ENCODE data around the gene LAMA3.

Gene LAMA3

DNA sequence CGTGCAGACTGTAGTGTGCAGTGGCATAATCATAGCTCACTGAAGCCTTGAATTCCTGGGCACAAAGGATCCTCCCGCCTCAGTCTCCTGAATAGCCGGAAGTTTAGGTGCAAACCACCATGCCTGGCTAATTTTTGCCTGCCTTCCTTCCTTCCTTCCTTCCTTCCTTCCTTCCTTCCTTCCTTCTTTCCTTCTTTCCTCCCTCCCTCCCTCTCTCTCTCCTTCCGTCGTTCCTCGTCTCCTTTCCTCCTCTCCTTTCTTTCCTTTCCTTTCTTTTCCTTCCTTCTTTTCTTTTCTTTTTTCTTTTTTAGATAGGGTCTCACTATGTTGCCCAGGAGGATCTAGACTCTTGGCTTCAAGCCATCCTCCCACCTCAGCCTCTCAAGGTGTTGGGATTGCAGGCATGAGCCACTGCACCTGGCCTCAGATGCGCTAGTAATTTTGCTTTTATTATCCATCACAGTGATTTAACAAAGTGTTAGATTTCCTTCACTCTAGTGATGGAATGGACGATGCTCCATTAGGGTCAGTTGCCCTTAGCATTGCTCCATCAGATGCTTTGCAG is 20.0 kb upstream of the LAMA3 start:
- DNase-seq: no peak

DNA sequence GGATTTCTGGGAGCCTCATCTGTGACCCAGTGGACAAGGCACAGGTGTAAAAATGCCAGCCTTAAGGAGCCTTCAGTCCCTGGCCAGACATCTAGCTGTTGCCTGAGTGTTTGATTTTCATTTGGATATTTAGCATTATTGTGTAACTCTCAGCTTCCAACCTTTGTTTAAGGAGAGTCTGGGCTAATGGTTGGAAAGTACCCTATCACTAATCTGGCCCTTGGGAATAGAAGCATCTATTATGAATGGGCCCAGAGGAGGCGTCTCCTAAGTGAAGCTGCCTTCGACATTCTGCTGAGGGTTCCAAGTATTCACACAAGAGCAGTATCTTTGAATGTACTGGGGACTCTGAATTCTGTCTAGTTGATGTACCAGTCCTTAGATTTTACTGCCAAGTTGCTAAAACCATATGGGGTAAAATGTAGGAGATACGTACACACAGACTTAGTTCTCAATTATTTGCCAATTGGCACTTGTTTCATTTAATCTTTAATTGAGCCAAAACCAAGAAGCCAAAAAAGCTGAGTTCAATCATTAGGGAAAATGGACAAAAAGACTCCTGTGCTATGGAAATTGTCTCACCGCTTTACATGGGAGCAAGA is 19.3 kb upstream of the LAMA3 start:
- DNase-seq: no peak

DNA sequence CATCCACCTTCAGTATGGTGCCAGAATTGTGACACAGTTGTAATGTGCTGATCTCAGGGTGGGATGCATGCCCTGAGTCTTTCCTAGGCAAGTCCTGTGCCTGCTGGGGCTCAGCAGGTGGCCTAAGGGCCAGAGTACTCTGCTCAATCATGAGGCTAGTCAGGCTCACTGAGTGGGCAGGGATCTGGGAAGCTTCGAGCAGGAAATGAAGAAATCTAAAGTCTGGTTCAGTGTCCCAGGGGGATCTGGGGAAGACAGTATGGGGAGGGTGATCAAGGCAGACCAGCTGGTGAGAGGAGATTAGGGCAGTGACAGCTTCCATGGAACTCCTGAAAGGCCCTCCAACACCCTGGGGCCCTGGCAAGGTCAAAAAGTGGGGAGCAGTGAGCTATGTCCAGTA is 17.7 kb upstream of the LAMA3 start:
- DNase-seq: no peak

DNA sequence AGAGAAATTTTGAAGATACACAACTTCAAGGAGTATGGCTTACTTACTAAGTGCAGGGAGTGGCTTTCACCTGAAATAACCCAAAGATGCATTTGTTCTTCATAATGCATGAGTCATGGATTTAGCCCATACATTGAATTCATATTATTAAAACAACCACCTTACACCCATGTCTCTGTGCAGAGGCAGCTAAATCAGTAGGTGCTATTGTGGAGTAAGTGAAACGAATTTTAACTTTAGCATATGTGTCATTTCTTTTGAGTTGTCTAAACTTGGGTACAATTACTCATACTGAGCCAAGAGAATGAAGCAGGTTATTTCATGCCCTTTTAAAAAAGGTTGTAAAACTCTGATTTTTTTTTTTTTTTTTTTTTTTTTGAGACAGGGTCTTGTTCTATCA is 15.5 kb upstream of the LAMA3 start:
- no peak for DNase-seq

DNA sequence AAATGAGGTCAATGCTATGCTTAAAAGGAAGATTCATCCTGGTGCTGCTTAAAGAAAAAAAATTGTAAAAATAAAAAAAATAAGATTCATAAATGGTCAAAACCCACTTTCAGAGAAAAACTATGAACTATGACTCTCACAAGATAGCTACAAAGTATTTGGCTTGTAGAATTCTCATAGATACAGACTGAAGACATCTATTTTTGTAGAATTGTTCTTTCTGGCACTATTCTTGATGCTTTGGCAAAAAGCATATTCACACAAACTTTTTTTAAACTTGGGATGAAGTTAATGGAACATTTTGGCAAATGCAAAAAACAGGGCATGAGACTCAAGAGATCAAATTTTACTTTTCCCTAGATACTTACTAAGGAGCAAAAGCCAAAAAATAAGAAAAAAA is 14.0 kb upstream of the LAMA3 start:
- DNase-seq: no peak

DNA sequence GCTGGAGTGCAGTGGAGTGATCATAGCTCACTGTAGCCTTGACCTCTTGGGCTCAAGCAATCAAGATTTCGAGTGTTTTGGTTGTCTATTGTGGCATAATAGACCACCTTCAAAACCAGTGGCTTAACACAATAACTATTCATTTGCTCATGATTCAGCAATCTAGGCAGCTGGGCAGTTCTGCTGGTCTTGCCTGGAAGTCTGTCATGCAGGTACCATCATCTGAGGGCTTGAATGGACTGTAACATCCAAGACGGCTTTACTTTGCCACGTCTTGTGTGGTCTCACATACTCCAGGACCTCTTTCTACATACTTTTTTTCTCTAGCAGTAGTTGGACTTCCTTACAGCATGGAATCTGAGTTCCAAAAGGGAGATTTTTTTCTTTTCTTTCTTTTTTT is 13.4 kb upstream of the LAMA3 start:
- DNase-seq: no peak

DNA sequence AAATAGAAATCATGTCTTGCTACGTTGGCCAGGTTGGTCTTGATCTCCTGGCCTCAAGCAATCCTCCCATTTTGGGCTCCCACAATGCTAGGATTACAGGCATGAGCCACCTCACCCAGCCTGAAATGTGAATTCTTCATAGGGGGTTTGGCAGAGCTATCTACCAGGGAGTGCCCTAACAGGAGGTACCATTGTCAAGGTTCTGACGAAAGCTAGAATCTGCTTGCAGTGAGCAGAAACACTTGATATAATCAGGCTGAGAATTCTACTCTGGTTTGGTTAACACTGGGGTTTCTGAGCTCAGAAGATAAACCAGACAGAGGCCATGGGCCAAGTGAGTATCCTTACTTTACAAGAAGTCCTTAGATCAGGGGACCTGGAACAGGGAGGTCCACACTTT is 7.2 kb upstream of the LAMA3 start:
- DNase-seq: no peak

DNA sequence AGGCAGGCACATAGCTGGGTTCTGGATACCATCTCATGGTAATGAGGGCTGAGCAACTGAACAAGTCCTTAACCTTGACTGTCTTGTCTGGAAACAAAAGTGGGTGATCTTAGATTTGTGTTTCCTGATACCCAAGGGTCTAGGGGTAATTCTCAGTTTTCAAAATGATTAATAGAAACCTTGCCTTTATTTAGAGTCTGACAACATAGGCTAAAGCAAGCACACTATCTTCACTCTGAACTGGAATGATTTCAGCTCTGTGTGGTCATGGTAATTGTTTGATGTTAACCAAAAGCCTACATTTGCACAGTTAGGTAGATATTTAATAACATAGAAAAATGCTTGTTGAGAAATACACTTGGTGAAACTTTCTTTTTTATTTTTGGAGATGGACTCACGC is 6.8 kb upstream of the LAMA3 start:
- no peak for DNase-seq

DNA sequence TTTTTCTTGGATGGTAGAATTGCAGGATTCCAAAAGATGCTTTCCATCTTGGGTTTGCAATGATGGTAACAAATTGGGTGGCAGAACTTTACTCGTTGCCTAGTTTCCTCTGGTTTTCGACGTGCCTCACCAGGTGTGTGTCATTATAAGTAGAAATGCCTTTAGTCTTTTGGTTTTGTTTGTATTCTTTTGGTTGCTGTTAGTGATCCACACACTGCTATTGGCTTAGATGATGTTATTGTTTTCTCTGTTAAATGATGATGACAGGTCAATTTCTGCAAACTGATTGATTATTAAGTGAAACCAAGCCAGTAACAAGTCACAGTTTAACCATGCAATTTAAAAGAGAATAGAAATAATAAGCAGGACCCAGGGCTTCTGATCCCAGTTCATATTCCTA is 6.1 kb upstream of the LAMA3 start:
- no peak for DNase-seq

DNA sequence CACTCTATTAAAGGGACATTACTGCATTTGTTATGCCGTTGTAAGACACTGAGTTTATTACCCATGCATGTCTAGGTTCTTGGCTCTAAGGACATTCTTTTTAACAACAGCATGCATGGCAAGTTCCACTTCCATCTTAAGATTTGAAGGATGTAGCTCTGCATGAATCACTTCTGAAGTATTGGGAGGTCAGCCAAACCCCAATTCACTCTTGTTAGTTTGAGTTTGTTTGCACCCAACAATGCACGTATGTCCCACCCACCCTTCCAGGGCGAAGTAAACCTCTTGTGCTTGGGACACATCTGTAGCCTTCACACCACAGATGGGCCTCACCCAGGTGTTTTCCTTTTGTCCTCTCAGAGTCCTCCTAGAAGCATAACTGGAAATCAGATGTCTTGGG is 5.6 kb upstream of the LAMA3 start:
- no peak for DNase-seq

DNA sequence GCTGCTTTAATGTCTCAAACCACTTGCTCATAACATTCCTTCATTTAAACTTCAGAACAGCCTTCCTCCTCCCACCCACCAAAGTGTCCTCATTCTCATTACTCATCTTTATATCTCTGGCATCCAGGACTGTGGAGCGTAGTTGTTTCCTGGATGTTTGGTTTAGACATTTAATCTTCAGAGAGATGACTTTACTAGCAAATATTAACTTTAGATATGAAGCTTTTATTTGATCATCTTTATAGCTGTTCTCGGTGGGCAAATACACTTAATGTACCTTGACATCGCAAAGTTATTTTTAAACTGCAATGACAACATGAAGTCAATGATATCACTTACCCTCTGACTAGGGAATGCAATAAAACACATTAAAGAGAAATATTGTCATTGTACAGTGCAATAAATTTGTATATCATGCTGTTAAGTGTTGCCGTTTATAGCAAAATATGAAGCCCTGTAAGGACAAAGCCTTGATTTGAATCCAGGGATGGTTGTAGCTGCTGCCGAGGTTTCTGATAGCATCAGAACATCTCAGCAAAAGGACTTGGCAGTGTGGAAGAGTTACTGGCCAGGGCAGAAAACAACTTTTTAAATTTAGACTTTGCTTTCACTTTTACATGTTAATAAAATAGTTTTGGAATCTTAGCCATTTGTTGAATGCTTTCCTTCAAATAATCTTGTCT is 4.6 kb upstream of the LAMA3 start:
- DNase-seq: no peak

DNA sequence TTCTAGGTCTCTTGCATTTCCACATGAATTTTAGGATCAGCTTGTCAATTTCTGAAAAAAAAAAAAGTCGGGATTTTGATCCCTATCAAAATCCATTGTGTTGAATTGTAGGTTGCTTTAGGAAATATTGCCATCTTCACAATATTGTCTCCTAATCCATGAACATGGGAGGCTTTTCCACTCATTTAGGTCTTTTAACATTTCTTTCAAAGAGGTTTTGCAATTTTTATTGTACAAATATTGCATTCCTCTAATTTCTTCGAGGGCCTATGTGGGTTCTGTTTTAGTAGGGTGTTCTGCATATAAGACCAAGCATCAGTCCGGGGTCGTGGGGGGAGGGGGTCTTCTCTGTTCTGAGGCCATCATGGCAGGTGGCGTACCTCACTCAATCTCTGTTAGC is 725 bp upstream of the LAMA3 start:
- DNase-seq: no peak

DNA sequence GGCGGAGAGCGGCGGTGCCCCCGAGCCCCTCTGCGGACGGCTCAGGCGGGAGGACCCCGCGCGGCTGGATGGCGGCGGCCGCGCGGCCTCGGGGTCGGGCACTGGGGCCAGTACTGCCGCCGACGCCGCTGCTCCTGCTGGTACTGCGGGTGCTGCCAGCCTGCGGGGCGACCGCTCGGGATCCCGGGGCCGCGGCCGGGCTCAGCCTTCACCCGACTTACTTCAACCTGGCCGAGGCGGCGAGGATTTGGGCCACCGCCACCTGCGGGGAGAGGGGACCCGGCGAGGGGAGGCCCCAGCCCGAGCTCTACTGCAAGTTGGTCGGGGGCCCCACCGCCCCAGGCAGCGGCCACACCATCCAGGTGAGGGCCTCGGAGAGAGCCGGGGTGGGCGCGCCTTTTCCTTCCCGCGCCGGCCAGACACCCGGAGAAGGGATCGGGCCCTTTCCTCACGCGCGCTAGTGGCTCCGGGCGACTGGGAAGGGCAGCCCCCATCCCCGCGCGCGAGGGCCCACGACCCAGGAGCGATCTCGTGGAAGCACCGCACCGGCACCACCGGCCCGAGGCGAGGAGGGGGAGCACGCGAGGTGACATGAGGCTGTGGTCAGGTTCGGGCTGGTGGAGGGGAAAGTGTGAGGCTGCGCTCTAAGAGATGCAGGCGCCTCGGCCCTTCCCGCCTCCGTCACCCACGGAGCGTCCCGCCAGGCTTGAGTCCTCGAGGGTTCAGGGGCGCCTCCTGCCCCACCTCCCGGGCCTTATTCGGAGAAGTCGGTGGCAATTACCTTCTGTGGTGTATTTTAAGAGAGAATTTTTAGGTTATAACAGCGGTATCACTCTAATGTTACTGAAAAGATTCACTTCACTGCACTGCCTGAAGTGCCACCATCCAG is 607 bp downstream of the LAMA3 start:
- no peak for DNase-seq

DNA sequence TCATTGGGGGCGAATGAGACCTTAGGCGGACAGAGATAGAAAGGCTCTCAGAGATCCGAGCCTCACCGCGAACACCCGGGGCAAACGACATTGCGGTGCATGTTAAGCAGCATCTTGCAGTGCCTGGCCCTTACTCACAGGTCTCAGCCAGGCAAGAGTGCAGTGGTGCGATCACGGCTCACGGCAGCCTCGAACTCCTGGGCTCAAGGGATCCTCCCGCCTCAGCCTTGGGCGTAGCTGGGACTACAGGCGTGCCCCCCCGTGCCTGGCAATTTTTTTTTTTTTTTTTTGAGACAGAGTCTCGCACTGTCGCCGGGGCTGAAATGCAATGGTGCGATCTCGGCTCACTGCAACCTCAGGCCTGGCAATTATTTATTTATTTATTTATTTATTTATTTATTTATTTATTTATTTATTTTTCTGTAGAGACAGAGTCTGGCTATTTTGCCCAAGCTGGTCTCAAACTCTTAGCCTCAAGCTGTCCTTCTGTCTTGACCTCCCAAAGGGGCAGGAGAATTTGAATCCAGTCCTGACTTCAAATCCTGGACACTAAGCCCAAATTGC is 1.3 kb downstream of the LAMA3 start:
- DNase-seq: no peak

DNA sequence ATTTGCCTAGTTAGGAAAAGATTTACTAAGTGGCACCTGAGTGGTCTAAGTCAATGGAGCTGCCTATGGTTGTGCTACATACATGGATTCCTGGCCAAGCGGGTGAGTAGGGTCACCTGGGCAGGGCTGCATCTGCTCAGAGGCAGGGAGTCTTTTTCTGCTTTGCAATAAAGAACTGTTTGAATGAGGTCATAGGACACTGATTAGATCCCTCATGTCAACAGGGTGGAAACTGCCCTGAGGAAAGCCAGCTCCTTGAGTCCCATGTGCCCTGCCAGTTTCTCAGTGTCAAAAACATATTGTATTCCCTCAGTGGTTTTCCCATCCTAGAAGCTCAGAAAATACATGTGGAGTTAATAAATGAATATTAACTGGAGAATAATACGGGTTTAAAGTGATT is 4.6 kb downstream of the LAMA3 start:
- no peak for DNase-seq

DNA sequence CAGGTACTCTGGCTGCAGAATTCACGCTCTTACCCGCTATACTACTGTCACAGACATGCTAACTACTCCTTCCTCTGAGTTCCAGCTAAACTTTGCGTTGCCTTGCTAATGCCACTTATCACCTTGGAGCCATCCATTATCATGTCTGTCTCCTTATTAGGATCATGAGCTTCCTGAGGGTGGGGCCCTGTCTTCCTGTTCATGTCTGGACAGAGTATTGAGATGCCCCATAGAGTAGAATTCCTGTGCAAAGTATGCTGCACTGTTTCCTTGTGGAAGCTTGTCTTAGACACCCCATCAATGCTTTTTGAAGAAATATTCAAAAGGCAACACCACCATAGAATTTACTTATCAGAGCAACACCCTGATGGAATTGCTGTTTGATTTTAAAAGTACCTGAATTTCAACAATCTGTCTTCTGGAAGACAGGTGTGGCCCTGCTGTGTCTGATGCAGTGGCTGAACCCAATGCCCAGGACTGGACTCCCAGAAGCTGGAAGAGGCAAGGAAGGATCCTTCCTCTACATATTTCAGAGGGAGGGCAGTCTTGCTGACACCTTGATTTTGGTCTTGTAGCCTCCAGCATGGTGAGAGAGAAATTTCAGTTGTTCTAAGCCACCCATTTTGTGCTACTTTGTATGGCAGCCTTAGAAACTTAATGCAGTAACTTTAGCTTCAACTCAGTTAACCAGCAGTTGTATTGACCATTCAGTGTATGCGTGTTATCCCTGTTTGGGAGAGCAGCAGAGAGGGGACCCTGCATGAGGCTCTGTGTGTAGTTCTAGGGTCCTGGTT is 5.6 kb downstream of the LAMA3 start:
- DNase-seq: no peak

DNA sequence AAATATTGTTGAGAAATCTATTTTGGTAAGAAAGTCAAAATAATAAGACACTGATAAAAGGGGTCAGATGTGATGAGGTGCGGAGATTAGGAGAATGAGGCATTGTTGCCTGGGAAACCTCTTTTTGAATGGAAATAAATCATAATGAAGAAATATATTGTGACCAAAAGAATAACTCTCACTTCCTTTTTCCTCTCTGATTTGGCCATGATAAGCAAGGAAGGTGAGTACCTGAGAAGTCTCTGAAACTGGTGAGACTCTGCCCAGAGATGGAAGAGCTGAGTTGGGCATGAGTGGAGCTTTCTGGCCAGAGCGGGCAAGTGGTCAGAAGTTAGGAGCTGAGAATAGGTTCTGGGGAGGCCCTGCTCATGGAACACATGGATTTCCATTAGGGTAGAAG is 11.8 kb downstream of the LAMA3 start:
- DNase-seq: no peak

DNA sequence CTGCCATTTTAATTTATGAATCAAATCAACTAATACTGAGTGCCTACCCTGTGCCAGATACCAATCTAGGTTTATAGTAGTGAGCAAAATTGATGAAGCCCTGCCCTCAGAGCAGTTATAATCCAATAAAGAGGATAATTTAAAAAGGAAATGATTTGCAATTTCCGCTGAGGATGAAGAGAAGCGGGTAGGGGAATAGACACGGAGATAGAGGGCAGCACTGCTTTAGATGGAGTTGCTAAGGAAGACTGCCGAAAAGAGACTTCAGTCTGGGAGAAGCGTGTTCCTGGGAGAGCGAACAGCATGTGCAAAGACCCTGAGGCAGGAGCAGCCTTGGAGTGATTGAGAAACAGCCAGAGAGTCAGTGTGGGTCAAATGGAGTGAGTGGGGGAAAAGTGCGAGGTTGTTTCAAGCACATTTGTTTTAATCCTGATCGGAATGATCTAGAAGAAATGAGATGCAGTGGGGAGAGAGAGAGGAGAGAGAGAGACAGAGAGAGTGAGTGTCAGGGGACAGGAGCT is 12.4 kb downstream of the LAMA3 start:
- DNase-seq: no peak

DNA sequence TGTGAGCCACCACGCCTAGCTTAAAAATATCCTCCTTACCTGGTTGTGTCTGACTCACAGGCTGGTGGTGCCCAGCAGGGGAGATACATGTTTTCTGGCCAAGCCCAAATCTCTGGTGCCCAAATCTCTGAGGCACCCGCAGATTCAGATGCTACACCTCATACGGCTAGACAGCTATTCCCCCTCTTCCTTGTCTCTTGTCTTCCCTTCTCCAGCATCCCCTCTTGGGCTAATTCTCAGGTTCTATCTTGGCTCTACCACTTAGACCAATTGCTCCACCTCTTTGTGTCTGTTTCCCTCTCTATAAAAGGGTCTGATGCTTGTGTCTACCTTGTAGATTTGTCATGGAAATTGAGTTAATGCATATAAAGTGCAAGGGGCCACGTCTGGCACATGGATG is 13.4 kb downstream of the LAMA3 start:
- DNase-seq: no peak

DNA sequence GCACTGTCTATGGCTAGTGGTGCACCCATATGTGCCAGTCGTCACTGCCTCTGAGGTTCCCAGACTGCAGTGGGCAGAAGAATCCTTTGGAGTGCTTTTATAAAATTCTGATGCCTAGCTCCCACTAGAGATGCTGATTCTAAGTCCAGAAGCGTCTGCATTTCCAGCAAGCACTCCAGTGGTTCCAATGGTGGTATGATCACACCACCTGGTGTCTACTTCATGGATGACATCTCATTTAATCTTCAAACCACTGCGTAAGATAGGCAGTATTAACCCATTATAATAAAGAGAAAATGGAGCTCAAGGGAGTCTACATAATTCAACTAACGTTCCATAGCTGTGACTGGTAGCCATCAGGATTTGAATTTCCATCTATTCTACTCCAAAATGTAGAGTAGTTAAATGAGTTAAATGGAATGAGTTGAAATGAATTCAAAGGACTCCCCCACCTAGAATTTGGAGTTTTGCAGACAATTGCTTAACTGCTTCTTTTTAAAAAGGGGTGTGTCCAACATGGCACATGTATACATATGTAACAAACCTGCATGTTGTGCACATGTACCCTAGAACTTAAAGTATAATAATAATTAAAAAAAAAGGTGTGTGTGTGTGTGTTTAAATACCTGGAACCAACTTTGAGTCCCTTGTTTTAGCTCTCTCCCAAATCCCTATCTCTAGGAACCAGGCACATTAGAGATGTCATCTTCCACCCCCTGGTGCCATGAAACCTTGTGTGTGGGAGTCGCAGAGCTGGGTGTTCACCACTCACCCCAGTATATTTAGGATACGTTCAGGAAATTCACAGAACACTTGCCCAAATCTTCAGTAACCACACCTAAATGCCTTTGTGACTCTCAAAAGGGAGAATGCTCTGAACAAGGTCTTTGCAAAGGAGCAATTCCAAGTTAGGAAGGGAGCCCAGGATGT is 14.1 kb downstream of the LAMA3 start:
- DNase-seq: peak; percentile 13

DNA sequence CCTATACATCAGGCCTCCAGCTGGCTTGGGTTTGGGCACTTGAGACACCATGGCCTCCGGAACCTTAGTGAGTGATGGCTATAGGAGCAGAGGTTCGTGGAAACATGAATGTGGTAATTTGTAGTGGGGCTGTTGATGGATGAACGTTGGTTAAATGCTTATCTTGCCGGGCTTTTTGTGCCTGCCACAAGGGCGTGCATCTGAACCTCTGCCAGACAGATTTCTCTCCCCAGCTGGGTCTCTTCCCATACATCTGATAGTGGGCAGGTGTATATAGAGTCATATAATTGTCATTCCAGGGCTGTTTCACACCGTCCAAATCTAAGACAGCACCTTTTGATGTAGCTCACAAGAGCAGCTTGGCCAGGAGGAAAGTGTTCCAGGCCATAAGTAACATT is 14.7 kb downstream of the LAMA3 start:
- DNase-seq: no peak

Data from NCI-H2107 (cell line).